K562 (cell line): ENCODE results near the gene ARHGAP9. TPM values are rescaled to one million over a fixed set of nuclear protein-coding genes. Genes with fewer than 3 reads are reported as not detected.

Experiments used
- CREBBP ChIP-seq: IDR thresholded peaks from one replicate; pipeline ENCODE4 v1.6.1; 2012; ENCODE audit warnings: low read depth, mild to moderate bottlenecking, control low read depth, inconsistent platforms, low read length
- DEAF1 ChIP-seq: fragments of 450-650 bp; formaldehyde crosslinking; IDR thresholded peaks from 2 replicates; pipeline ENCODE4 v1.4.0; 2020; ENCODE audit warnings: mild to moderate bottlenecking, moderate library complexity
- IFI16 ChIP-seq: fragments of 250-450 bp; sonication (Bioruptor Pico); IDR thresholded peaks from 2 replicates; pipeline ENCODE4 v2.1.2; 2022; ENCODE audit warnings: mild to moderate bottlenecking, inconsistent platforms
- JUN ChIP-seq, 2 experiments: sonication (generic) in 1 of 2; formaldehyde crosslinking in 1 of 2; IDR thresholded peaks; 2 replicates each; pipeline versions ENCODE4 v1.6.1 to v1.8.0; 2012 to 2022; ENCODE audit warnings: borderline replicate concordance in 2 of 2, mild to moderate bottlenecking in 2 of 2, improper control_type of control experiment in 1 of 2, low read depth in 1 of 2, low read length in 1 of 2, missing genetic modification reagents in 1 of 2
- MLLT1 ChIP-seq, 2 experiments: fragments of 450-650 bp; IDR thresholded peaks; 2 replicates each; pipeline ENCODE4 v1.6.1; 2016
- NFIC ChIP-seq: fragments of 450-650 bp; IDR thresholded peaks from 2 replicates; pipeline ENCODE4 v1.6.1; 2017; ENCODE audit warnings: mild to moderate bottlenecking, inconsistent platforms
- NR2F6 ChIP-seq: fragments of 450-650 bp; formaldehyde crosslinking; IDR thresholded peaks from 2 replicates; pipeline ENCODE4 v1.4.0; 2020; ENCODE audit warnings: mild to moderate bottlenecking
- PCBP2 ChIP-seq: fragments of 200-400 bp; formaldehyde crosslinking; IDR thresholded peaks from 2 replicates; pipeline ENCODE4 v1.6.1; 2018; ENCODE audit warnings: low read length, low read depth, mild to moderate bottlenecking, moderate library complexity; ENCODE audit not compliant: poor library complexity, severe bottlenecking
- POLR2G ChIP-seq: fragments of 200-400 bp; formaldehyde crosslinking; IDR thresholded peaks from 2 replicates; pipeline ENCODE4 v1.6.1; 2017; ENCODE audit warnings: low read depth, mild to moderate bottlenecking, antibody characterized with exemption, low read length, moderate library complexity
- RBFOX2 ChIP-seq: fragments of 200-400 bp; formaldehyde crosslinking; IDR thresholded peaks from 2 replicates; pipeline ENCODE4 v1.6.1; 2017; ENCODE audit warnings: low read depth, mild to moderate bottlenecking, low read length, moderate library complexity
- SLC30A9 ChIP-seq: fragments of 250-450 bp; sonication (Bioruptor Pico); IDR thresholded peaks from 2 replicates; pipeline ENCODE4 v1.8.0; 2022; ENCODE audit warnings: mild to moderate bottlenecking, moderate library complexity
- SREBF1 ChIP-seq: fragments of 150-350 bp; IDR thresholded peaks from 2 replicates; pipeline ENCODE4 v1.6.1; 2014; ENCODE audit warnings: antibody characterized with exemption, low read depth, low read length, borderline replicate concordance
- ZNF12 ChIP-seq: sonication (generic); formaldehyde crosslinking; IDR thresholded peaks from 2 replicates; pipeline ENCODE4 v1.4.0; 2020; ENCODE audit warnings: mild to moderate bottlenecking, missing genetic modification reagents
- ZNF57 ChIP-seq: fragments of 450-650 bp; formaldehyde crosslinking; IDR thresholded peaks from 2 replicates; pipeline ENCODE4 v1.4.0; 2020; ENCODE audit warnings: mild to moderate bottlenecking, moderate library complexity
- ZNF75A ChIP-seq: fragments of 450-650 bp; formaldehyde crosslinking; IDR thresholded peaks from 2 replicates; pipeline ENCODE4 v1.4.0; 2020; ENCODE audit warnings: mild to moderate bottlenecking
- polyA plus RNA-seq, 8 experiments: library from polyadenylated mRNA; depleted of rRNA in 4 of 8; stranded (reverse) in 5 of 8; unstranded in 3 of 8; fragments of >200 nt; fragmentation: Nextera tagmentation in 2 of 8; fragmentation: Illumina TruSeq in 1 of 8; extraction: Ambion mirVana in 2 of 8; extraction: Trizol in 1 of 8; gene quantifications; 2 replicates each; pipeline versions ENCODE4 v1.2.1 to v1.2.3, GENCODE V29; 2011 to 2014; ENCODE audit warnings: inconsistent platforms in 1 of 8, missing spikeins in 1 of 8
- total RNA-seq, 7 experiments: library from RNA; depleted of rRNA in 6 of 7; stranded (reverse); fragments of >200 nt in 6 of 7; fragmentation: Illumina TruSeq in 2 of 7; extraction: Trizol in 2 of 7; gene quantifications; 2 replicates each; pipeline versions ENCODE4 v1.2.1 to v1.2.3, GENCODE V29; 2011 to 2021; ENCODE audit warnings: low replicate concordance in 1 of 7

The ARHGAP9 gene
- total and polyA plus RNA-seq, 9 of the 15 experiments (the other 6 are each of a cell fraction or from before 2014, with no cell fraction given) = 1.5 to 10.2 (median 5.1) TPM

DNA sequence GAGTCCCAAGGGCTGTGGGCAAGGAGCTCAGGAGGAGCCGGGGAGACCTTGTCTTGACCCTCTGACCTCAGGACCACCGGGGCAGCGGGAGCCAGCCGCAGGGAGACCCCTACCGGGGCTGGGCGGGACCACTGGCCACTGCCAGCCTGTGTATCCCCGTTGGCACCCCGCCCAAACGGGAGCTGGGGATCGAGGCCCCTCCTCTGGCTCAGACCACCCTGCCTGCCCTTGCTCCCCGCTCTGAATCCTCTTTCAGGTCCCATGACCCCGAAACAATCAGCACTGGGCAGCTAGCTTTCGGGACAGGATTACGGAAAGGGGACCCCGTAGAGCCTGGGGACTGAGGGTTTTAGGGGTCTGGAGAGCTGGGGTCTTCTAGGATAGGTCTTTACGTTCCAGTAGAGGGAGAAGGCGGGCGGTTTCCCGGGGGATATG lies 18.8 kb downstream of the ARHGAP9 start (continued):
- TF ChIP-seq ZNF57 (CRISPR knock-in tag) (no peak), NFIC (peak; percentile 58), PCBP2 (no peak), JUN (IDR thresholded peaks at IDR 0.05; ENCODE audit: borderline replicate concordance, low read depth, low read length) (no peak), JUN (CRISPR knock-in tag; IDR thresholded peaks at IDR 0.05; ENCODE audit: borderline replicate concordance) (no peak), SLC30A9 (CRISPR knock-in tag) (no peak), SREBF1 (no peak), ZNF75A (CRISPR knock-in tag) (no peak), NR2F6 (CRISPR knock-in tag) (no peak), IFI16 (CRISPR knock-in tag) (no peak), ZNF12 (CRISPR knock-in tag) (no peak), CREBBP (no peak), MLLT1 (IDR thresholded peaks at IDR 0.05) (no peak), DEAF1 (CRISPR knock-in tag) (no peak), POLR2G (peak; percentile 64; the same call in 1 of the 2 replicates), RBFOX2 (peak; percentile 50; the same call in 1 of the 2 replicates)
